Measurements from ENCODE around the gene FOXN1.
"Not testable (repeated sequence)": the region's sequence is repeated elsewhere in the genome, so short reads cannot be mapped to it uniquely, and the experiment has no call there.

The FOXN1 gene

GRCh38 chr17:28505986-28506665, at the start of gene FOXN1:
FOXN1 (plus strand) TSS chr17:28506348; CDS start chr17:28523970, 17,622 bp downstream.
- TF ChIP-seq CTCF (conservative IDR thresholded peaks at IDR 0.05), result no peak

GRCh38 chr17:28457890-28458289, 48.3 kb upstream of the FOXN1 start:
- no peak for TF ChIP-seq CTCF (conservative IDR thresholded peaks at IDR 0.05)
- no peak overlapping the region for H3K27ac ChIP-seq

More at GRCh38 chr17:28505986-28506665, at the start of gene FOXN1:
- no peak within 1 kb of the TSS for H3K27ac ChIP-seq

GRCh38 chr17:28458881-28459280, 47.3 kb upstream of the FOXN1 start:
- H3K27ac ChIP-seq, result not testable (repeated sequence)

GRCh38 chr17:28460901-28461300, 45.2 kb upstream of the FOXN1 start:
- TF ChIP-seq CTCF (conservative IDR thresholded peaks at IDR 0.05), result no peak
- no peak overlapping the region for H3K27ac ChIP-seq

- TF ChIP-seq CTCF (conservative IDR thresholded peaks at IDR 0.05), result no peak
- H3K27ac ChIP-seq, result no peak overlapping the region; the same call in 1 of the 2 replicates
These were observed 40.1 kb upstream of the FOXN1 start for GRCh38 chr17:28466001-28466400.

- TF ChIP-seq CTCF (conservative IDR thresholded peaks at IDR 0.05), result no peak
- no peak overlapping the region; the same call in 1 of the 2 replicates for H3K27ac ChIP-seq
These were observed 39.6 kb upstream of the FOXN1 start for GRCh38 chr17:28466521-28467048.

GRCh38 chr17:28467456-28468025, 38.6 kb upstream of the FOXN1 start:
- no peak overlapping the region for H3K27ac ChIP-seq

GRCh38 chr17:28468033-28468735, 38.0 kb upstream of the FOXN1 start:
- peak overlapping the region; percentile 57 for H3K27ac ChIP-seq

More at GRCh38 chr17:28467456-28468025, 38.6 kb upstream of the FOXN1 start:
- no peak for TF ChIP-seq CTCF (conservative IDR thresholded peaks at IDR 0.05)
